ENCODE measurements around the gene SFT2D1.

DNA sequence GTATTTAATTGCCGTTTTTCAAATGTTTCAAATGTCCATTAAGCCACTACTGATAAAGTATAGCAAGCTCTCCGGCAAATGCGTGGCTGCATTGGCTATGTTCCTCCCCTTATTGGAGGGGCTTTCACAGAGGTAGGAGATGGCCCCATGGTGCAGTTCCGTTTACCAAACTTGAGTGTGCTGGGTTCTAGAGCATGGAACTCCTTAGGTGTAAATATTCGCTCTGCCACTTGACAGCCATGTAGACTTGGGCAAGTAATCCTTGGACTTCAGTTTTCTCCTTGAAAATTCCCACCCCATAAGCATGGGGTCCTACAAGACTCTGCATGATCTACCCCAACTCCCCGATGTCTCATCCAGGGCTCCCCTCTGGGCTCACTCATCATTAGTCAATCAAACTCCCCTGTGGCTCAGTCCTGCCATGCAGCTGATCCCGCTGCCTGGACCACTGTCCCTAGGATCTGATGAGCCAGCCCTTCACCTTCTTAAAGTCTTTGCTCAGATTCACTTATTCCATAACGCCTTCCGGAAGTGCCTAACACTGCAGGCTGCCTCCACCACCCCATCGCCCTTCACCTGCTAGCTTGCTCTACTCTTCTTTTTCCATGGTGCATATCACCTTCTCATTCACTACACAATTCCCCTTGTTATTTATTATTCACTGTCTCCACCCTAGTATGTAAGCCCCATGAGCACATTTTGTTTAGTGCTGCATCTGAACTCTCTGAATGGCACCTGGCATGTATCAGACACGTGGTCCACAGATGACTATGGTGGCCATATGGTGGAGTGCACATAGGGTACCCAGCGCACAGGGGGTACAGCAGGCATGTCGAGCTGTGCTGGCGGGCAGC is 52.9 kb downstream of the SFT2D1 start:
- TF ChIP-seq, protein P1, sequence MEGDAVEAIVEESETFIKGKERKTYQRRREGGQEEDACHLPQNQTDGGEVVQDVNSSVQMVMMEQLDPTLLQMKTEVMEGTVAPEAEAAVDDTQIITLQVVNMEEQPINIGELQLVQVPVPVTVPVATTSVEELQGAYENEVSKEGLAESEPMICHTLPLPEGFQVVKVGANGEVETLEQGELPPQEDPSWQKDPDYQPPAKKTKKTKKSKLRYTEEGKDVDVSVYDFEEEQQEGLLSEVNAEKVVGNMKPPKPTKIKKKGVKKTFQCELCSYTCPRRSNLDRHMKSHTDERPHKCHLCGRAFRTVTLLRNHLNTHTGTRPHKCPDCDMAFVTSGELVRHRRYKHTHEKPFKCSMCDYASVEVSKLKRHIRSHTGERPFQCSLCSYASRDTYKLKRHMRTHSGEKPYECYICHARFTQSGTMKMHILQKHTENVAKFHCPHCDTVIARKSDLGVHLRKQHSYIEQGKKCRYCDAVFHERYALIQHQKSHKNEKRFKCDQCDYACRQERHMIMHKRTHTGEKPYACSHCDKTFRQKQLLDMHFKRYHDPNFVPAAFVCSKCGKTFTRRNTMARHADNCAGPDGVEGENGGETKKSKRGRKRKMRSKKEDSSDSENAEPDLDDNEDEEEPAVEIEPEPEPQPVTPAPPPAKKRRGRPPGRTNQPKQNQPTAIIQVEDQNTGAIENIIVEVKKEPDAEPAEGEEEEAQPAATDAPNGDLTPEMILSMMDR (IDR thresholded peaks at IDR 0.05) = no peak
- TF ChIP-seq POLR2AphosphoS5 (IDR thresholded peaks at IDR 0.05; ENCODE audit: low read depth, low read length) = no peak
- TF ChIP-seq, protein P2, sequence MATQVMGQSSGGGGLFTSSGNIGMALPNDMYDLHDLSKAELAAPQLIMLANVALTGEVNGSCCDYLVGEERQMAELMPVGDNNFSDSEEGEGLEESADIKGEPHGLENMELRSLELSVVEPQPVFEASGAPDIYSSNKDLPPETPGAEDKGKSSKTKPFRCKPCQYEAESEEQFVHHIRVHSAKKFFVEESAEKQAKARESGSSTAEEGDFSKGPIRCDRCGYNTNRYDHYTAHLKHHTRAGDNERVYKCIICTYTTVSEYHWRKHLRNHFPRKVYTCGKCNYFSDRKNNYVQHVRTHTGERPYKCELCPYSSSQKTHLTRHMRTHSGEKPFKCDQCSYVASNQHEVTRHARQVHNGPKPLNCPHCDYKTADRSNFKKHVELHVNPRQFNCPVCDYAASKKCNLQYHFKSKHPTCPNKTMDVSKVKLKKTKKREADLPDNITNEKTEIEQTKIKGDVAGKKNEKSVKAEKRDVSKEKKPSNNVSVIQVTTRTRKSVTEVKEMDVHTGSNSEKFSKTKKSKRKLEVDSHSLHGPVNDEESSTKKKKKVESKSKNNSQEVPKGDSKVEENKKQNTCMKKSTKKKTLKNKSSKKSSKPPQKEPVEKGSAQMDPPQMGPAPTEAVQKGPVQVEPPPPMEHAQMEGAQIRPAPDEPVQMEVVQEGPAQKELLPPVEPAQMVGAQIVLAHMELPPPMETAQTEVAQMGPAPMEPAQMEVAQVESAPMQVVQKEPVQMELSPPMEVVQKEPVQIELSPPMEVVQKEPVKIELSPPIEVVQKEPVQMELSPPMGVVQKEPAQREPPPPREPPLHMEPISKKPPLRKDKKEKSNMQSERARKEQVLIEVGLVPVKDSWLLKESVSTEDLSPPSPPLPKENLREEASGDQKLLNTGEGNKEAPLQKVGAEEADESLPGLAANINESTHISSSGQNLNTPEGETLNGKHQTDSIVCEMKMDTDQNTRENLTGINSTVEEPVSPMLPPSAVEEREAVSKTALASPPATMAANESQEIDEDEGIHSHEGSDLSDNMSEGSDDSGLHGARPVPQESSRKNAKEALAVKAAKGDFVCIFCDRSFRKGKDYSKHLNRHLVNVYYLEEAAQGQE (IDR thresholded peaks at IDR 0.05; ENCODE audit: insufficient read depth in 1 of 2, low read depth in 2 of 2, low read length in 1 of 2) = no peak

All from Panc1 (cell line).